Astrocyte of the spinal cord (primary cell): ENCODE measurements around the gene PAN2.
A peak's percentile ranks its signal among the peaks of the same experiment; 100 is the strongest.
"Not testable (repeated sequence)": the region's sequence is repeated elsewhere in the genome, so short reads cannot be mapped to it uniquely, and the experiment has no call there.

Source experiments
- DNase-seq: peaks from one replicate; pipeline ENCODE4 v3.0.0; 2011; ENCODE audit warnings: low read depth, low spot score
- H3K4me3 ChIP-seq: 2 replicates; pipeline ENCODE4 v1.5.1; 2011; ENCODE audit warnings: low read depth, mild to moderate bottlenecking, low read length, moderate library complexity
- CTCF ChIP-seq: IDR thresholded peaks from 2 replicates; pipeline ENCODE4 v1.5.1; 2012; ENCODE audit warnings: low read depth, mild to moderate bottlenecking, low read length, inconsistent platforms
- in situ Hi-C: cut with HindIII; loops from 2 replicates; pipeline ENCODE4 v1.10.0; 2017; ENCODE audit warnings: low sequenced_read_pairs

The PAN2 gene

DNA sequence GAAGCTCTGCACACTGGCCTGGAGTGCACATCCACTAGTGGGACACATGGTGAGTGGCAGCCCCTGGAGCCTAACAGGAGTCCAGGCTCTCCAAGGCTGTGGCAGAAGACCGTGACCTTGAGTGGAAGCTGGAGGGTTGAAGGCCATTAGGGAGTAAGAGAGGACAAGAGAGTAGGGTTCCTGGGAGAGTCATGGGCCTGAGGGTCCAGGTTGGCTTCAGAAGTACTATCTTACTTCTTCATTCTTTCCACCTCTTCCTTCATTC, 5.3 kb upstream of the PAN2 start:
- TF ChIP-seq CTCF = no peak
- DNase-seq = no peak
- no peak overlapping the region for H3K4me3 ChIP-seq
- in situ Hi-C loops = no loop called here

GRCh38 chr12:56338308-56339157, 4.7 kb upstream of the PAN2 start, which contains the start of gene IL23A:
Gene IL23A, plus strand, starts transcription at chr12:56338884. Its CDS starts 161 bp downstream, at chr12:56339045.
- no peak within 1 kb of the TSS for H3K4me3 ChIP-seq
- in situ Hi-C loops = no loop called here
- TF ChIP-seq CTCF = no peak
- DNase-seq = peak; percentile 45

DNA sequence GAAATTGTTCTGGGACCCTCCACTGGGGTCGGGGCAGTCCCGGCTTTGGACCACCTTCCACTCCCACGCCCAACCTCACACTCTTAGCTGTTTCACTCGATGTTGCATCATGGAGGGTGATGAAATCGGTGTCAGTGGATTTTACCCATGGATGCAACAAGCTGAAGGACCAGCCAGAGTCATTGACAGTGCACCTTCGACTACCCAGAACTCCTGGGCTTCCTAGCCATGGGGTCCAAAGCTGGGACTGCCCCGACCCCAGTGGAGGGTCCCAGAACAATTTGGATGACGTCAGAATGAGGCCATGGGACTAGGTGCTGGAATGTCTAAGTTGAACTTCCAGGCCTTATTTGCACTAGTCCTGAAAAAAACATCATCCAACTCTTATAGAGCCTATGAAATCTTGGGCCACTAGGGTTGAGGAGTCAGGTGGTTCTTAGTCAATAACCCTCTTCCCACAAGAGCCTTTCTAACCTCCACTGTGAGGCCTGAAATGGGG, 4.0 kb upstream of the PAN2 start:
- in situ Hi-C loops = no loop called here
- H3K4me3 ChIP-seq = no peak overlapping the region
- DNase-seq = no peak
- no peak for TF ChIP-seq CTCF

- DNase-seq = no peak
- in situ Hi-C loops = no loop called here
- H3K4me3 ChIP-seq = no peak overlapping the region
- TF ChIP-seq CTCF = no peak
Observed at GRCh38 chr12:56336361-56337167, 2.8 kb upstream of the PAN2 start.

DNA sequence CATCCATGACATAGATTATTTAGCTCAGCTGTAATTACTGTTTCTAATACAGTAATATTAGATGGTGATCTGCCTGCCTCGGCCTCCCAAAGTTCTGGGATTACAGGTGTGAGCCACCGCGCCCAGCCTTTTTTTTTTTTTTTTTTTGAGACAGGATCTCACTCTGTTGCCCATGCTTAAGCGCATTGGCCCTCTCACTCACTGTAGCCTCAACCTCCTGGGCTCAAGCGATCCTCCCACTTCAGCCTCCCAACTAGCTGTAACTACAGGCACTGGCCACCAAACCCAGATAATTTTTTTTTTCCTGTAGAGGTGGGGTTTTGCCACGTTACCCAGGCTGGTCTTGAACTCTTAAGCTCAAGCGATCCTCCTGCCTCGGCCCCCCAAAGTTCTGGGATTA, 1.7 kb upstream of the PAN2 start:
- DNase-seq, in situ Hi-C loops: not testable (repeated sequence)

GRCh38 chr12:56334490-56334793, 642 bp upstream of the PAN2 start:
- DNase-seq = no peak
- no peak for TF ChIP-seq CTCF
- in situ Hi-C loops = no loop called here
- peak overlapping the region; percentile 73 for H3K4me3 ChIP-seq

More for the DNA sequence above, 1.7 kb upstream of the PAN2 start:
- not testable (repeated sequence) for H3K4me3 ChIP-seq

DNA sequence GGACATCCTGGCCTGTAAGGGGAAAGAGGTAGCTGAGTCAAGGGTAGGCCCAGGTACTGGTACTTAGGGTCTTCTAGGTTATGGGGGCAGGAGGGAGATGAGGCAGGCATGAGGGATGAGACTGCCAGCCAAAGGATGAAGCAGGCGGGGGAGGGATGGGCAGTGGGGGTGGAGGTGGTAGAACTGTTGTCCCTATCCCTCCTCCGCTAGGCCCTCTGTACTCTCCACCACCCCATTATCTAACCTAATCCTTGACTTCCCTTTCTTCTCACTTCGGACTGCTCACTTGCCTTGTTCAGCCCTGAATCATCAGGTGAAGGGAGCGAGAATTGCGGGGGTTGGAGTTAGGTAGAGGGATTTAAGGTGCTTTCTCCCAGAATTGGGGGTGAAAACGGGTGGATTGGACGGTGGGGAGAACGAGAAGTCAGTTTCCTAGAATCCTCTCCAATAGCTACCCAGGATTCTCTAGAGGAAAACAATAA, 562 bp downstream of the PAN2 start:
- no peak for TF ChIP-seq CTCF
- H3K4me3 ChIP-seq = peak overlapping the region; percentile 73
- no peak for DNase-seq
- in situ Hi-C loops = no loop called here
